Fibroblast of the aortic adventitia (primary cell): ENCODE data around the gene ID4. TPM values are rescaled to one million over a fixed set of nuclear protein-coding genes. Genes with fewer than 3 reads are reported as not detected.

Experiments used
- DNase-seq: peaks from one replicate; pipeline ENCODE4 v3.0.0-alpha.2; 2010; ENCODE audit warnings: low read depth
- H3K4me3 ChIP-seq: 2 replicates; pipeline ENCODE4 v1.5.1; 2011; ENCODE audit warnings: low read depth, mild to moderate bottlenecking, control low read depth, low read length, moderate library complexity
- total RNA-seq: library from RNA; depleted of rRNA; stranded (reverse); fragments of >200 nt; gene quantifications from 2 replicates; pipeline ENCODE4 v1.2.3, GENCODE V29; 2012; ENCODE audit warnings: low replicate concordance
- TF ChIP-seq, protein P1 (sequence below): IDR thresholded peaks from 2 replicates; pipeline ENCODE4 v1.5.1; 2011; ENCODE audit warnings: mild to moderate bottlenecking, low read length, control low read depth, inconsistent platforms; ENCODE audit not compliant: insufficient read depth

Gene ID4
- total RNA-seq, 1 donor, result 11.4 TPM

DNA sequence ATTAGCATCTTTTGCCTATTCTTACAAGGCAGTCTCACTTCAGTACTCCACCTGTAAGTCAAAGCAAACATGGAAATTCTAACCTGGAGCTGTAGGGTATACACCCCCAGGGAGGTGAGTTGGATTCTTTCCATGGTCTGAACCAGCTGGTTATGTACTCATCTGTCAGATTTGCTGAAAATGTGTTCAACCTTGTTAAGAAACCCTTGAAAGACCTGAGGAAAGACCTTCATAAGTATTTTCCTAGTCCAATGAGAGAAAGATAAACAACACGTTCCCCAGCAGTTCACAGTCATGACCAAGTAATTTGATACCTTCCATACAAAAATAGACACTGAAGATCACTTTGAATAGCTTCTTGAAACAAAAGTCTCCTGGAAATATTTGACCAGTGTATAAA is 42.5 kb downstream of the ID4 start:
- TF ChIP-seq, protein P1, sequence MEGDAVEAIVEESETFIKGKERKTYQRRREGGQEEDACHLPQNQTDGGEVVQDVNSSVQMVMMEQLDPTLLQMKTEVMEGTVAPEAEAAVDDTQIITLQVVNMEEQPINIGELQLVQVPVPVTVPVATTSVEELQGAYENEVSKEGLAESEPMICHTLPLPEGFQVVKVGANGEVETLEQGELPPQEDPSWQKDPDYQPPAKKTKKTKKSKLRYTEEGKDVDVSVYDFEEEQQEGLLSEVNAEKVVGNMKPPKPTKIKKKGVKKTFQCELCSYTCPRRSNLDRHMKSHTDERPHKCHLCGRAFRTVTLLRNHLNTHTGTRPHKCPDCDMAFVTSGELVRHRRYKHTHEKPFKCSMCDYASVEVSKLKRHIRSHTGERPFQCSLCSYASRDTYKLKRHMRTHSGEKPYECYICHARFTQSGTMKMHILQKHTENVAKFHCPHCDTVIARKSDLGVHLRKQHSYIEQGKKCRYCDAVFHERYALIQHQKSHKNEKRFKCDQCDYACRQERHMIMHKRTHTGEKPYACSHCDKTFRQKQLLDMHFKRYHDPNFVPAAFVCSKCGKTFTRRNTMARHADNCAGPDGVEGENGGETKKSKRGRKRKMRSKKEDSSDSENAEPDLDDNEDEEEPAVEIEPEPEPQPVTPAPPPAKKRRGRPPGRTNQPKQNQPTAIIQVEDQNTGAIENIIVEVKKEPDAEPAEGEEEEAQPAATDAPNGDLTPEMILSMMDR, result no peak
- no peak for DNase-seq
- no peak overlapping the region for H3K4me3 ChIP-seq

DNA sequence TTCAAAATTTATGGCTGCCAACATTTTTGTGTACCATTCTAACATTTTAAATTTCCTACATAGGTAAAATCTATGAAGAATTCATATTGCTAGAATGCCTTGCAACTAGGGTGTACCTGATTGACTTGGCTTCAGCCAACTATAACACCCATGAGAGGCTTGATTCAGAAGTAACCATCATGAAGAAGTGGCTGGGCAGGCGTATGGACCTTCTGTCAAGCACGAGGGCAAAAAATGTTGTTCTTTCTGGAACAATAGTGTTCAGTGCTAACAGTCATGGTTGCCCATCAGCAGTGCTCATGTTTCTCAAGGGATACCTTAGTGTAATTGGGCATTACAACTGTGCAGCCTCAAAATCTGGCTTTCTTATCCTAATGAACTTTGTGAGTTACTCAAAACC is 42.9 kb downstream of the ID4 start:
- DNase-seq, result no peak
- no peak overlapping the region for H3K4me3 ChIP-seq
- TF ChIP-seq, protein P1, result no peak

DNA sequence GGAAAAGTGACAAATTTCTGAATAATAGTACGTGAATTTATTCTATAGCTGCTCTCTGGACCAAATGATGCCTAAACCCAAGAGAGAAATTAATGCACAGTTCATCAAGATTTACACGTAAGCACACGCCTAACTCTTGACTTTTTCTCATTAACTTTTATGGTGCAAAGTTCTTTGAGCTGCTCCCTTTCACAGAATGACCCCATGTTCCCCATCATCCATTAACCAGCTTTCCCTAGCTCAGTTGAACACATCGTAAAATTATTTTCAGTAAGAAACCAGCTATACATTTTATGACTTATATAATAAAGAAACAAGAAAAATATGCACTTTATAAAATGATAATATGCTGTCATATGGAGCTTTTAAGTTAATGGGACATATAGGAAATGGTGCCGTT is 54.3 kb downstream of the ID4 start:
- TF ChIP-seq, protein P1, result no peak
- no peak for DNase-seq
- H3K4me3 ChIP-seq, result no peak overlapping the region
